Measurements from ENCODE around the gene PRCC.

Gene PRCC

GRCh38 chr1:156845953-156846545 lies 78.7 kb downstream of the PRCC start:
- TF ChIP-seq, protein P1, sequence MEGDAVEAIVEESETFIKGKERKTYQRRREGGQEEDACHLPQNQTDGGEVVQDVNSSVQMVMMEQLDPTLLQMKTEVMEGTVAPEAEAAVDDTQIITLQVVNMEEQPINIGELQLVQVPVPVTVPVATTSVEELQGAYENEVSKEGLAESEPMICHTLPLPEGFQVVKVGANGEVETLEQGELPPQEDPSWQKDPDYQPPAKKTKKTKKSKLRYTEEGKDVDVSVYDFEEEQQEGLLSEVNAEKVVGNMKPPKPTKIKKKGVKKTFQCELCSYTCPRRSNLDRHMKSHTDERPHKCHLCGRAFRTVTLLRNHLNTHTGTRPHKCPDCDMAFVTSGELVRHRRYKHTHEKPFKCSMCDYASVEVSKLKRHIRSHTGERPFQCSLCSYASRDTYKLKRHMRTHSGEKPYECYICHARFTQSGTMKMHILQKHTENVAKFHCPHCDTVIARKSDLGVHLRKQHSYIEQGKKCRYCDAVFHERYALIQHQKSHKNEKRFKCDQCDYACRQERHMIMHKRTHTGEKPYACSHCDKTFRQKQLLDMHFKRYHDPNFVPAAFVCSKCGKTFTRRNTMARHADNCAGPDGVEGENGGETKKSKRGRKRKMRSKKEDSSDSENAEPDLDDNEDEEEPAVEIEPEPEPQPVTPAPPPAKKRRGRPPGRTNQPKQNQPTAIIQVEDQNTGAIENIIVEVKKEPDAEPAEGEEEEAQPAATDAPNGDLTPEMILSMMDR (IDR thresholded peaks at IDR 0.05; ENCODE audit: low read depth, low read length) = no peak
- no peak overlapping the region for H3K4me3 ChIP-seq (ENCODE audit: low read depth, low read length)

DNA sequence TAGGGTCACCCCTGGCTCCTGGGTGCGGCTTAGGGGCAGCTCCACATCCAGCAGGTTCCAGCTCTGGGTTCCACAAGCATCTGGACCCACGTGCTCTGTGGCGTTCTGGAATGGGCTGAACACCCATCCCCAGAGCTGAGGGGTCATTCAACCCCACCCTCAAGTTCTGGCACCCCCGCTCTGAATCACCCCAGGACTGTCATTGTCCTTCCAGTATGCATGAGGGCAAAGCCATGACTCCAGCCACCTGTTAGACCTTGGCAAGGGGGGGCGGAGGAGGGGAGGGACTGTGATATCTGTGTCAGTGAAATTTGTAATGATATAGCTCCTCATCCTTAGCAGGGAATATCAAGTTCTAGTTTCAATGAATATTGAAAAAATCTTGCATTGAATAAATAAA lies 79.3 kb downstream of the PRCC start:
- TF ChIP-seq, protein P1 (IDR thresholded peaks at IDR 0.05; ENCODE audit: low read depth, low read length) = no peak
- H3K4me3 ChIP-seq (ENCODE audit: low read depth, low read length) = no peak overlapping the region

- TF ChIP-seq, protein P1 (IDR thresholded peaks at IDR 0.05; ENCODE audit: low read depth, low read length) = no peak
- H3K4me3 ChIP-seq (ENCODE audit: low read depth, low read length) = no peak overlapping the region
These were observed 80.5 kb downstream of the PRCC start for GRCh38 chr1:156847591-156848460.

DNA sequence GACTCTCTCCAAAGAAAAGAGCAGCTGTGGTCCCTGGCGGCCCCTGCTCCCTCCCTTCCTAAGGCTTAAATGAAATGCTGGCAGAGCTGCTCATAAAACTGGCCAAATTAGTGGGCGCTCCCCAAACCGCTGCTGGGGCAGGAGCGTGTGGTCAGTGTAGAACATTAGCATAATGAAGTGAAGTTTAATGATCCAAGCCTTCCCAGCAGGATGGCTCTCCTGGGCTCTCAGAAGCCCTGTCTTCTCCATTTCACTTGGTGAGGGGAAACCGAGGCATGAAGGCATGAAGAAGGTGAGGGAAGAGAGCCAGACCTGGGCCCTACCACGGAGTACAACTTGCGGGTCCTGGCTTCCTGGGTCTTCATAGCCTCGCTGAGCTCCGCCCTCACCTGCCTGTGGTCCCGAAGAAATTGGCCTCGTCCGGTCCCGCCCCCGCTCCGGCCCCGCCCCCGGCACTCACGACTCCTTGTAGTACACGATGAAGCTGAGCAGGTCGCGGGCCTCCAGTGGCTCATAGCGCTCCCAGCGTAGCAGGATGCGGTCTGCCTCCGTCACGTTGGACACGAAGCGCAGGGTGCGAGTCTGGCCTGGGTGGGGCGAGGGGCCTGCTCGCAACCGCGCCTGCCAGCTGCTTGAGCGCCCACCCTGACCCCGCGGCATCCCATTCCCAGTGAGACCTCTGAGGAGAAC lies 81.3 kb downstream of the PRCC start:
- no peak overlapping the region for H3K4me3 ChIP-seq (ENCODE audit: low read depth, low read length)
- TF ChIP-seq, protein P1 (IDR thresholded peaks at IDR 0.05; ENCODE audit: low read depth, low read length) = no peak

- H3K4me3 ChIP-seq (ENCODE audit: low read depth, low read length) = no peak overlapping the region
- TF ChIP-seq, protein P1 (IDR thresholded peaks at IDR 0.05; ENCODE audit: low read depth, low read length) = no peak
These were observed 81.8 kb downstream of the PRCC start for GRCh38 chr1:156849151-156849496.

Data from WI38 (cell line).